ENCODE measurements around the gene SEC14L5. TPM values are rescaled to one million over a fixed set of nuclear protein-coding genes. Genes with fewer than 3 reads are reported as not detected.
A peak's percentile ranks its signal among the peaks of the same experiment; 100 is the strongest.

SEC14L5 gene
- total and polyA plus RNA-seq, 2 experiments from 2014 or later, result 2.6 to 5.9 TPM

- no peak for TF ChIP-seq CREB1 (CRISPR knock-in tag; IDR thresholded peaks at IDR 0.05; ENCODE audit: low read depth)
- TF ChIP-seq REST (IDR thresholded peaks at IDR 0.05; ENCODE audit: unreplicated experiment), result no peak
- TF ChIP-seq, protein P1, sequence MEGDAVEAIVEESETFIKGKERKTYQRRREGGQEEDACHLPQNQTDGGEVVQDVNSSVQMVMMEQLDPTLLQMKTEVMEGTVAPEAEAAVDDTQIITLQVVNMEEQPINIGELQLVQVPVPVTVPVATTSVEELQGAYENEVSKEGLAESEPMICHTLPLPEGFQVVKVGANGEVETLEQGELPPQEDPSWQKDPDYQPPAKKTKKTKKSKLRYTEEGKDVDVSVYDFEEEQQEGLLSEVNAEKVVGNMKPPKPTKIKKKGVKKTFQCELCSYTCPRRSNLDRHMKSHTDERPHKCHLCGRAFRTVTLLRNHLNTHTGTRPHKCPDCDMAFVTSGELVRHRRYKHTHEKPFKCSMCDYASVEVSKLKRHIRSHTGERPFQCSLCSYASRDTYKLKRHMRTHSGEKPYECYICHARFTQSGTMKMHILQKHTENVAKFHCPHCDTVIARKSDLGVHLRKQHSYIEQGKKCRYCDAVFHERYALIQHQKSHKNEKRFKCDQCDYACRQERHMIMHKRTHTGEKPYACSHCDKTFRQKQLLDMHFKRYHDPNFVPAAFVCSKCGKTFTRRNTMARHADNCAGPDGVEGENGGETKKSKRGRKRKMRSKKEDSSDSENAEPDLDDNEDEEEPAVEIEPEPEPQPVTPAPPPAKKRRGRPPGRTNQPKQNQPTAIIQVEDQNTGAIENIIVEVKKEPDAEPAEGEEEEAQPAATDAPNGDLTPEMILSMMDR (conservative IDR thresholded peaks at IDR 0.05; ENCODE audit: low read depth in 2 of 2), result no peak
- TF ChIP-seq ZNF331 (CRISPR knock-in tag; IDR thresholded peaks at IDR 0.05; ENCODE audit: low read depth), result no peak
- peak overlapping the region; percentile 32; the same call in 1 of the 3 replicates for H3K4me3 Mint-ChIP-seq
- Histone ChIP-seq H3K27me3 (ENCODE audit: insufficient read depth) (no peaks in the 10 kb centered on the region), H3K27ac (ENCODE audit: low read depth) (no peak overlapping the region), H2AFZ (no peak overlapping the region), H4K20me1 (replicated peaks; ENCODE audit: insufficient read depth) (no peaks in the 10 kb centered on the region; the same call in 1 of the 2 replicates), H3K4me3 (no peak overlapping the region), H3K9me2 (ENCODE audit: insufficient read depth) (no peaks in the 10 kb centered on the region), H3K79me2 (replicated peaks; ENCODE audit: insufficient read depth) (0 out of 2 replicates have a peak, but pooled peaks cover 3% of the 10 kb centered on the region), H3K4me2 (no peak overlapping the region), H3F3A (replicated peaks; ENCODE audit: low read depth) (peaks cover 8% of the 10 kb centered on the region; the same call in 1 of the 2 replicates), H3K4me1 (ENCODE audit: insufficient read depth) (peaks cover 7% of the 10 kb centered on the region; the same call in 1 of the 2 replicates), H3K36me3 (ENCODE audit: insufficient read depth) (no peaks in the 10 kb centered on the region; the same call in 1 of the 2 replicates)
- no peak for DNase-seq (ENCODE audit: low spot score)
- peaks cover 13% of the 10 kb centered on the region for H3K27me3 Mint-ChIP-seq (ENCODE audit: insufficient read depth, low read depth, poor library complexity)
- no peak overlapping the region for H3K27ac Mint-ChIP-seq
- ATAC-seq, result no peak
- H3K36me3 Mint-ChIP-seq (ENCODE audit: low read depth), result no peaks in the 10 kb centered on the region; the same call in 1 of the 3 replicates
- peaks cover 6% of the 10 kb centered on the region for H3K4me1 Mint-ChIP-seq
- no peaks in the 10 kb centered on the region; the same call in 2 of the 3 replicates for H3K9me3 Mint-ChIP-seq
These were observed 23.5 kb upstream of the SEC14L5 start for GRCh38 chr16:4934591-4934990.

GRCh38 chr16:4935241-4935855 is 22.8 kb upstream of the SEC14L5 start:
- H3K9me2 ChIP-seq (ENCODE audit: insufficient read depth), result no peaks in the 10 kb centered on the region
- no peak overlapping the region for H2AFZ ChIP-seq
- Mint-ChIP-seq H3K4me1 (peaks cover 6% of the 10 kb centered on the region), H3K9me3 (no peaks in the 10 kb centered on the region; the same call in 2 of the 3 replicates), H3K36me3 (ENCODE audit: low read depth) (no peaks in the 10 kb centered on the region; the same call in 2 of the 3 replicates), H3K4me3 (peak overlapping the region; percentile 84), H3K27ac (no peak overlapping the region), H3K27me3 (ENCODE audit: insufficient read depth, low read depth, poor library complexity) (peaks cover 10% of the 10 kb centered on the region)
- no peaks in the 10 kb centered on the region; the same call in 1 of the 2 replicates for H4K20me1 ChIP-seq (replicated peaks; ENCODE audit: insufficient read depth)
- no peaks in the 10 kb centered on the region for H3K27me3 ChIP-seq (ENCODE audit: insufficient read depth)
- no peak overlapping the region for H3K27ac ChIP-seq (ENCODE audit: low read depth)
- H3K4me2 ChIP-seq, result peak overlapping the region; percentile 97
- DNase-seq (ENCODE audit: low spot score), result no peak
- H3F3A ChIP-seq (replicated peaks; ENCODE audit: low read depth), result peaks cover 8% of the 10 kb centered on the region; the same call in 1 of the 2 replicates
- peaks cover 7% of the 10 kb centered on the region; the same call in 1 of the 2 replicates for H3K4me1 ChIP-seq (ENCODE audit: insufficient read depth)
- H3K36me3 ChIP-seq (ENCODE audit: insufficient read depth), result no peaks in the 10 kb centered on the region; the same call in 1 of the 2 replicates
- H3K4me3 ChIP-seq, result peak overlapping the region; percentile 96
- no peak for ATAC-seq
- H3K79me2 ChIP-seq (replicated peaks; ENCODE audit: insufficient read depth), result 0 out of 2 replicates have a peak, but pooled peaks cover 3% of the 10 kb centered on the region
- TF ChIP-seq, protein P1 (conservative IDR thresholded peaks at IDR 0.05; ENCODE audit: low read depth in 2 of 2), result no peak
- TF ChIP-seq JUNB (IDR thresholded peaks at IDR 0.05; ENCODE audit: unreplicated experiment) (no peak), EZH2phosphoT487 (IDR thresholded peaks at IDR 0.05; ENCODE audit: unreplicated experiment) (no peak), EZH2 (IDR thresholded peaks at IDR 0.05; ENCODE audit: low read depth, unreplicated experiment) (no peak), CREB1 (CRISPR knock-in tag; IDR thresholded peaks at IDR 0.05; ENCODE audit: low read depth) (no peak), ZNF331 (CRISPR knock-in tag; IDR thresholded peaks at IDR 0.05; ENCODE audit: low read depth) (no peak), POLR2AphosphoS5 (IDR thresholded peaks at IDR 0.05; ENCODE audit: low read depth) (no peak), NANOG (IDR thresholded peaks at IDR 0.05; ENCODE audit: borderline replicate concordance) (no peak), STAT1 (IDR thresholded peaks at IDR 0.05; ENCODE audit: unreplicated experiment) (no peak), ZNF114 (CRISPR knock-in tag; IDR thresholded peaks at IDR 0.05) (no peak)
- TF ChIP-seq, protein P2, sequence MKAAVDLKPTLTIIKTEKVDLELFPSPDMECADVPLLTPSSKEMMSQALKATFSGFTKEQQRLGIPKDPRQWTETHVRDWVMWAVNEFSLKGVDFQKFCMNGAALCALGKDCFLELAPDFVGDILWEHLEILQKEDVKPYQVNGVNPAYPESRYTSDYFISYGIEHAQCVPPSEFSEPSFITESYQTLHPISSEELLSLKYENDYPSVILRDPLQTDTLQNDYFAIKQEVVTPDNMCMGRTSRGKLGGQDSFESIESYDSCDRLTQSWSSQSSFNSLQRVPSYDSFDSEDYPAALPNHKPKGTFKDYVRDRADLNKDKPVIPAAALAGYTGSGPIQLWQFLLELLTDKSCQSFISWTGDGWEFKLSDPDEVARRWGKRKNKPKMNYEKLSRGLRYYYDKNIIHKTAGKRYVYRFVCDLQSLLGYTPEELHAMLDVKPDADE (IDR thresholded peaks at IDR 0.05), result no peak
